GM23338 (cell line): Measurements from ENCODE around the gene RAD51B. TPM values are rescaled to one million over a fixed set of nuclear protein-coding genes. Genes with fewer than 3 reads are reported as not detected.

ENCODE experiments used
- ATAC-seq: fragments of 200-7000 bp; cut with Tn5 transposase; 3 replicates; pipeline ENCODE4 v1.9.1; 2020
- DNase-seq: peaks from one replicate; pipeline ENCODE4 v3.0.0-alpha.2; 2015; ENCODE audit warnings: low spot score
- H2AFZ ChIP-seq: fragments of 200-600 bp; sonication (generic); 2 replicates; pipeline ENCODE4 v1.8.0; 2016; ENCODE audit warnings: antibody characterized with exemption, mild to moderate bottlenecking, moderate library complexity
- H3F3A ChIP-seq: fragments of 200-600 bp; sonication (generic); replicated peaks from 2 replicates; pipeline ENCODE4 v1.8.0; 2017; ENCODE audit warnings: antibody characterized with exemption, mixed run types, low read depth
- H3K27ac ChIP-seq: fragments of 200-600 bp; sonication (generic); 2 replicates; pipeline ENCODE4 v1.6.1; 2016; ENCODE audit warnings: low read depth
- H3K27me3 ChIP-seq: fragments of 200-600 bp; sonication (generic); 2 replicates; pipeline ENCODE4 v1.8.0; 2016; ENCODE audit warnings: mild to moderate bottlenecking, mixed run types, moderate library complexity; ENCODE audit not compliant: insufficient read depth
- H3K36me3 ChIP-seq: fragments of 200-600 bp; sonication (generic); 2 replicates; pipeline ENCODE4 v1.8.0; 2016; ENCODE audit warnings: mild to moderate bottlenecking; ENCODE audit not compliant: insufficient read depth
- H3K4me1 ChIP-seq: fragments of 200-600 bp; sonication (generic); 2 replicates; pipeline ENCODE4 v1.8.0; 2016; ENCODE audit warnings: mild to moderate bottlenecking, moderate library complexity; ENCODE audit not compliant: insufficient read depth
- H3K4me2 ChIP-seq: fragments of 200-600 bp; sonication (generic); 2 replicates; pipeline ENCODE4 v1.7.1; 2017; ENCODE audit warnings: mixed run types
- H3K4me3 ChIP-seq: fragments of 200-600 bp; sonication (generic); 2 replicates; pipeline ENCODE4 v1.6.1; 2016; ENCODE audit warnings: mixed run types
- H3K79me2 ChIP-seq: fragments of 200-600 bp; sonication (generic); replicated peaks from 2 replicates; pipeline ENCODE4 v1.8.0; 2017; ENCODE audit warnings: mild to moderate bottlenecking; ENCODE audit not compliant: insufficient read depth
- H3K9me2 ChIP-seq: fragments of 200-600 bp; sonication (generic); 2 replicates; pipeline ENCODE4 v1.8.0; 2017; ENCODE audit not compliant: insufficient read depth
- H4K20me1 ChIP-seq: fragments of 200-600 bp; sonication (generic); replicated peaks from 2 replicates; pipeline ENCODE4 v1.8.0; 2017; ENCODE audit warnings: mild to moderate bottlenecking; ENCODE audit not compliant: insufficient read depth
- H3K27ac Mint-ChIP-seq: 2 replicates; pipeline ENCODE4 v1.8.0; 2020; ENCODE audit warnings: inconsistent platforms, mild to moderate bottlenecking, moderate library complexity, mixed read lengths
- H3K27me3 Mint-ChIP-seq: 3 replicates; pipeline ENCODE4 v1.8.0; 2022; ENCODE audit warnings: low read depth, mild to moderate bottlenecking, moderate library complexity, mixed read lengths, inconsistent platforms; ENCODE audit not compliant: insufficient read depth, poor library complexity
- H3K36me3 Mint-ChIP-seq: 3 replicates; pipeline ENCODE4 v1.8.0; 2021; ENCODE audit warnings: low read depth, mild to moderate bottlenecking, inconsistent platforms, moderate library complexity, mixed read lengths
- H3K4me1 Mint-ChIP-seq: 3 replicates; pipeline ENCODE4 v1.8.0; 2020; ENCODE audit warnings: mild to moderate bottlenecking, inconsistent platforms, mixed read lengths
- H3K4me3 Mint-ChIP-seq: 3 replicates; pipeline ENCODE4 v1.8.0; 2021; ENCODE audit warnings: moderate library complexity, mild to moderate bottlenecking, inconsistent platforms, mixed read lengths
- H3K9me3 Mint-ChIP-seq: 3 replicates; pipeline ENCODE4 v1.8.0; 2020; ENCODE audit warnings: moderate library complexity, mild to moderate bottlenecking, inconsistent platforms, mixed read lengths
- EZH2 ChIP-seq: fragments of 200-600 bp; sonication (generic); IDR thresholded peaks from one replicate; pipeline ENCODE4 v1.8.0; 2017; ENCODE audit warnings: antibody characterized with exemption, mild to moderate bottlenecking, low read depth; ENCODE audit not compliant: unreplicated experiment
- EZH2phosphoT487 ChIP-seq: fragments of 200-600 bp; sonication (generic); IDR thresholded peaks from one replicate; pipeline ENCODE4 v1.8.1; 2018; ENCODE audit warnings: antibody characterized with exemption; ENCODE audit not compliant: unreplicated experiment
- NANOG ChIP-seq: IDR thresholded peaks from 2 replicates; pipeline ENCODE4 v1.6.1; 2016; ENCODE audit warnings: antibody characterized with exemption, borderline replicate concordance
- POLR2AphosphoS5 ChIP-seq: IDR thresholded peaks from 2 replicates; pipeline ENCODE4 v1.6.1; 2016; ENCODE audit warnings: antibody characterized with exemption, low read depth
- ZNF331 ChIP-seq: fragments of 250-450 bp; sonication (Bioruptor Pico); IDR thresholded peaks from 2 replicates; pipeline ENCODE4 v1.5.0; 2020; ENCODE audit warnings: low read depth, mild to moderate bottlenecking, moderate library complexity
- polyA plus RNA-seq: library from polyadenylated mRNA; unstranded; fragments of >200 nt; fragmentation: Nextera tagmentation; extraction: Ambion mirVana; gene quantifications from 2 replicates; pipeline ENCODE4 v1.2.1, GENCODE V29; 2016
- total RNA-seq: library from RNA; depleted of rRNA; stranded (reverse); fragments of >200 nt; shearing (Covaris generic); gene quantifications from 2 replicates; pipeline ENCODE4 v1.2.3, GENCODE V29; 2014
- TF ChIP-seq, protein P1 (sequence below), 2 experiments: fragments of 200-600 bp in 1 of 2; sonication (generic) in 1 of 2; conservative IDR thresholded peaks; 2 replicates each; pipeline versions ENCODE4 v1.5.1 to v1.6.1; 2016 to 2017; ENCODE audit warnings: antibody characterized with exemption in 2 of 2, low read depth in 2 of 2, mild to moderate bottlenecking in 2 of 2, moderate library complexity in 1 of 2
- TF ChIP-seq, protein P2 (sequence below): IDR thresholded peaks from one replicate; pipeline ENCODE4 v1.6.1; 2018; ENCODE audit warnings: antibody characterized with exemption; ENCODE audit not compliant: unreplicated experiment

The RAD51B gene
- total and polyA plus RNA-seq, 2 experiments from 2014 or later: 15.7 to 29.1 TPM

DNA sequence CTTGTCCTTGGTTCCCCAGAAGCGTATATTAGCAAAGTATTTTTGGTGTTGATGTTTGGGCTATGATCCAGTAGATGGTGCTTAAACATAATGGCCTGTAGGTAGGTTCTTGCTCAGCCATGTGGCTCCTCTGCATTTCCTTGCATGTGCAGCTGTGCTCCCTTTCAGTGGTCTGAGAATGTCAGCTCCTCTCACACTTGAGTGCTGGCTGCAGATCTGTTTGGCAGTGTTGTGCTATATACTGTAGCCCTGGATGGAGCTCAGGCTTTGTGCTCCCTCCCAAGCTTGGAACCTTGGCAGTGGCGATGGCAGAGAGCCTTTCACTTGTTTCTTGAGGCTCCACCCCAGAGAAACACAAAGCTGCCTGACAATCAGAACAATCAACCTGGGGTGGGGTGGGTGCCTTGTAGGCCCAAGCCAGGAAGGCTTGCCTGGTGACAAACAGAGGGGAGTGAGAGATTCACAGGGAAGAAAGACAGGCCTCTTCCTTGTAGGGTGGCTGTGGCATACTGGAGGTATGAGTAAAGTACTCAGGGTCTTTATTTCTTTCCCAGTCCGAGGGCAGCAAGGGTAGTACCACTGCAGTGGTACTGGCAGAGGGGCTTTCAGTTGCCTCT, 255.3 kb downstream of the RAD51B start:
- Histone ChIP-seq H3F3A (no peaks in the 10 kb centered on the region), H3K9me2 (no peaks in the 10 kb centered on the region), H3K4me1 (peaks cover under 1% of the 10 kb centered on the region), H3K27ac (no peak overlapping the region), H3K27me3 (no peaks in the 10 kb centered on the region), H3K36me3 (peaks cover 3% of the 10 kb centered on the region; the same call in 1 of the 2 replicates), H3K4me2 (no peak overlapping the region), H4K20me1 (no peaks in the 10 kb centered on the region), H2AFZ (0 out of 2 replicates have a peak overlapping the region, but pooled peaks have one; percentile 8), H3K4me3 (no peak overlapping the region), H3K79me2 (no peaks in the 10 kb centered on the region)
- no peak overlapping the region for H3K4me3 Mint-ChIP-seq
- H3K4me1 Mint-ChIP-seq: peaks cover 20% of the 10 kb centered on the region
- H3K9me3 Mint-ChIP-seq: peaks cover 21% of the 10 kb centered on the region
- no peak overlapping the region; the same call in 1 of the 2 replicates for H3K27ac Mint-ChIP-seq
- no peaks in the 10 kb centered on the region for H3K27me3 Mint-ChIP-seq
- H3K36me3 Mint-ChIP-seq: peaks cover 23% of the 10 kb centered on the region; the same call in 2 of the 3 replicates
- ATAC-seq (peak; percentile 59), DNase-seq (no peak)
- TF ChIP-seq, protein P1, sequence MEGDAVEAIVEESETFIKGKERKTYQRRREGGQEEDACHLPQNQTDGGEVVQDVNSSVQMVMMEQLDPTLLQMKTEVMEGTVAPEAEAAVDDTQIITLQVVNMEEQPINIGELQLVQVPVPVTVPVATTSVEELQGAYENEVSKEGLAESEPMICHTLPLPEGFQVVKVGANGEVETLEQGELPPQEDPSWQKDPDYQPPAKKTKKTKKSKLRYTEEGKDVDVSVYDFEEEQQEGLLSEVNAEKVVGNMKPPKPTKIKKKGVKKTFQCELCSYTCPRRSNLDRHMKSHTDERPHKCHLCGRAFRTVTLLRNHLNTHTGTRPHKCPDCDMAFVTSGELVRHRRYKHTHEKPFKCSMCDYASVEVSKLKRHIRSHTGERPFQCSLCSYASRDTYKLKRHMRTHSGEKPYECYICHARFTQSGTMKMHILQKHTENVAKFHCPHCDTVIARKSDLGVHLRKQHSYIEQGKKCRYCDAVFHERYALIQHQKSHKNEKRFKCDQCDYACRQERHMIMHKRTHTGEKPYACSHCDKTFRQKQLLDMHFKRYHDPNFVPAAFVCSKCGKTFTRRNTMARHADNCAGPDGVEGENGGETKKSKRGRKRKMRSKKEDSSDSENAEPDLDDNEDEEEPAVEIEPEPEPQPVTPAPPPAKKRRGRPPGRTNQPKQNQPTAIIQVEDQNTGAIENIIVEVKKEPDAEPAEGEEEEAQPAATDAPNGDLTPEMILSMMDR (conservative IDR thresholded peaks at IDR 0.05; ENCODE audit: low read depth in 2 of 2): peak in 1 of 2 experiments; percentile 31; a peak in 1 of 4 replicates
- TF ChIP-seq POLR2AphosphoS5: no peak

DNA sequence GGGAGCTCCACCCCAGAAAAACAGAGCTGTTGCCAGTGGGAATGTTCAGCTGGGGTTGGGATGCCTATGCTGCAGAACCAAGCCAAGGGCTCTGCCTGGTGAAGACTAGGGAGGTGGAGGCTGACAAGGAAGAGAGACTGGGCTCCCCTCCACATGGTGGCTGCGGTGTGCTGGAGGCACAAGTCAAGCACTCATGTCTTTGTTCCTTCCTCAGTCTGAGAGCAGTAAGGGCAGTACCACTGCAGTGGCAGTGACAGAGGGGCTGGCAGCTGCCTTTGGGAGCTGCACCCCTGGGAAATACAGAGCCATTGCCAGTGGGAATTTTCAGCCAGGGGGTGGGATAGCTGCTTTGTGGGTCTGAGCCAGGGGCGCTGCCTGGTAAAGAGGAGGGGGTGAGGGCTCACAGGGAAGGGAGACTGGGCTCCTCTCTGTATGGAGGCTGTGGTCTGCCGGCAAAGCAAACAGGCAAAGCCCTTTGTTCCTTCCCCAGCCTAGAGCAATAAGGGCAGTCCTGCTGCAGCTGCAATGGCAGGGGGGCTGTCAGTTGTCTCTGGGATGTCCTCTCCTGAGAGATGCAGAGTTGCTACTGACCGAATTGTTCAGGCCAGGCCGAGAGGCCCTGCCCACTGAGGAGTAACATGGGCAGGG, 255.9 kb downstream of the RAD51B start:
- Histone ChIP-seq H3K4me2 (no peak overlapping the region), H3K36me3 (no peaks in the 10 kb centered on the region), H3K4me3 (no peak overlapping the region), H3F3A (no peaks in the 10 kb centered on the region), H2AFZ (no peak overlapping the region), H3K9me2 (no peaks in the 10 kb centered on the region), H3K27ac (no peak overlapping the region), H3K27me3 (no peaks in the 10 kb centered on the region), H4K20me1 (no peaks in the 10 kb centered on the region), H3K79me2 (no peaks in the 10 kb centered on the region), H3K4me1 (peaks cover 7% of the 10 kb centered on the region)
- peak overlapping the region; percentile 15; the same call in 1 of the 2 replicates for H3K27ac Mint-ChIP-seq
- DNase-seq: no peak
- no peaks in the 10 kb centered on the region for H3K27me3 Mint-ChIP-seq
- H3K4me1 Mint-ChIP-seq: peaks cover 26% of the 10 kb centered on the region
- no peak overlapping the region for H3K4me3 Mint-ChIP-seq
- peaks cover 15% of the 10 kb centered on the region for H3K9me3 Mint-ChIP-seq
- TF ChIP-seq ZNF331 (CRISPR knock-in tag) (no peak), EZH2phosphoT487 (no peak), POLR2AphosphoS5 (no peak), NANOG (no peak), EZH2 (no peak)
- TF ChIP-seq, protein P2, sequence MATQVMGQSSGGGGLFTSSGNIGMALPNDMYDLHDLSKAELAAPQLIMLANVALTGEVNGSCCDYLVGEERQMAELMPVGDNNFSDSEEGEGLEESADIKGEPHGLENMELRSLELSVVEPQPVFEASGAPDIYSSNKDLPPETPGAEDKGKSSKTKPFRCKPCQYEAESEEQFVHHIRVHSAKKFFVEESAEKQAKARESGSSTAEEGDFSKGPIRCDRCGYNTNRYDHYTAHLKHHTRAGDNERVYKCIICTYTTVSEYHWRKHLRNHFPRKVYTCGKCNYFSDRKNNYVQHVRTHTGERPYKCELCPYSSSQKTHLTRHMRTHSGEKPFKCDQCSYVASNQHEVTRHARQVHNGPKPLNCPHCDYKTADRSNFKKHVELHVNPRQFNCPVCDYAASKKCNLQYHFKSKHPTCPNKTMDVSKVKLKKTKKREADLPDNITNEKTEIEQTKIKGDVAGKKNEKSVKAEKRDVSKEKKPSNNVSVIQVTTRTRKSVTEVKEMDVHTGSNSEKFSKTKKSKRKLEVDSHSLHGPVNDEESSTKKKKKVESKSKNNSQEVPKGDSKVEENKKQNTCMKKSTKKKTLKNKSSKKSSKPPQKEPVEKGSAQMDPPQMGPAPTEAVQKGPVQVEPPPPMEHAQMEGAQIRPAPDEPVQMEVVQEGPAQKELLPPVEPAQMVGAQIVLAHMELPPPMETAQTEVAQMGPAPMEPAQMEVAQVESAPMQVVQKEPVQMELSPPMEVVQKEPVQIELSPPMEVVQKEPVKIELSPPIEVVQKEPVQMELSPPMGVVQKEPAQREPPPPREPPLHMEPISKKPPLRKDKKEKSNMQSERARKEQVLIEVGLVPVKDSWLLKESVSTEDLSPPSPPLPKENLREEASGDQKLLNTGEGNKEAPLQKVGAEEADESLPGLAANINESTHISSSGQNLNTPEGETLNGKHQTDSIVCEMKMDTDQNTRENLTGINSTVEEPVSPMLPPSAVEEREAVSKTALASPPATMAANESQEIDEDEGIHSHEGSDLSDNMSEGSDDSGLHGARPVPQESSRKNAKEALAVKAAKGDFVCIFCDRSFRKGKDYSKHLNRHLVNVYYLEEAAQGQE: no peak
- TF ChIP-seq, protein P1 (conservative IDR thresholded peaks at IDR 0.05; ENCODE audit: low read depth in 2 of 2): no peak
- H3K36me3 Mint-ChIP-seq: peaks cover 17% of the 10 kb centered on the region; the same call in 2 of the 3 replicates
- ATAC-seq: peak; percentile 82
